NCI-H2196 treated with DMSO at 0.1 percent for 48 hours (cell line): Measurements from ENCODE around the gene GNL1.

ENCODE experiments used
- DNase-seq: peaks from one replicate; lab custom pipeline; 2025; ENCODE audit not compliant: unreplicated experiment; lab: John Stamatoyannopoulos, UW

The GNL1 gene

GRCh38 chr6:30556066-30556905 lies at the start of gene GNL1:
Gene GNL1, minus strand, starts transcription at chr6:30556489. Its CDS starts 286 bp downstream, at chr6:30556203.
- DNase-seq: peak; percentile 86

GRCh38 chr6:30603961-30604360 lies 47.7 kb upstream of the GNL1 start:
- DNase-seq: no peak

GRCh38 chr6:30601815-30602641 lies 45.7 kb upstream of the GNL1 start:
- DNase-seq: no peak

GRCh38 chr6:30601436-30601814 lies 45.1 kb upstream of the GNL1 start:
- no peak for DNase-seq

GRCh38 chr6:30600451-30600961 lies 44.2 kb upstream of the GNL1 start:
- no peak for DNase-seq

GRCh38 chr6:30599625-30600324 lies 43.5 kb upstream of the GNL1 start:
- no peak for DNase-seq

- no peak for DNase-seq
These were observed 42.8 kb upstream of the GNL1 start for GRCh38 chr6:30598912-30599624.

GRCh38 chr6:30597315-30598144 lies 41.2 kb upstream of the GNL1 start:
- DNase-seq: peak; percentile 34

GRCh38 chr6:30592287-30592686 lies 36.0 kb upstream of the GNL1 start:
- no peak for DNase-seq

- no peak for DNase-seq
These were observed 34.7 kb upstream of the GNL1 start for GRCh38 chr6:30591008-30591407.

GRCh38 chr6:30590509-30590908 lies 34.2 kb upstream of the GNL1 start:
- no peak for DNase-seq

GRCh38 chr6:30589754-30590358 lies 33.6 kb upstream of the GNL1 start:
- no peak for DNase-seq

- DNase-seq: no peak
These were observed 27.6 kb upstream of the GNL1 start for GRCh38 chr6:30583921-30584320.

- no peak for DNase-seq
These were observed 21.8 kb upstream of the GNL1 start for GRCh38 chr6:30578051-30578450.

GRCh38 chr6:30573113-30573512 lies 16.8 kb upstream of the GNL1 start:
- no peak for DNase-seq

- DNase-seq: no peak
These were observed 15.9 kb upstream of the GNL1 start for GRCh38 chr6:30572148-30572547.

- DNase-seq: no peak
These were observed 15.4 kb upstream of the GNL1 start for GRCh38 chr6:30571762-30572082.

- peak; percentile 93 for DNase-seq
These were observed 14.9 kb upstream of the GNL1 start, which contains the start of gene ABCF1 for GRCh38 chr6:30571075-30571761. Gene ABCF1, plus strand, starts transcription at chr6:30571442. Its CDS starts 46 bp downstream, at chr6:30571488.

- no peak for DNase-seq
These were observed 14.4 kb upstream of the GNL1 start for GRCh38 chr6:30570740-30571074.
